SK-N-SH (cell line): ENCODE measurements around the gene ACTN4. TPM values are rescaled to one million over a fixed set of nuclear protein-coding genes. Genes with fewer than 3 reads are reported as not detected.

Source experiments
- CTCF ChIA-PET: fragments of 300-600, 350-600 bp; formaldehyde crosslinking; extraction: SDS; loops from one replicate; lab custom pipeline; 2021; lab: Yijun Ruan, JAX
- POLR2A ChIA-PET: fragments of 350-600 bp; sonication (Branson Sonifier 250); formaldehyde crosslinking; extraction: SDS; loops from one replicate; lab custom pipeline; 2020; ENCODE audit warnings: antibody characterized with exemption, inconsistent platforms; lab: Yijun Ruan, JAX
- DNase-seq: peaks from one replicate; pipeline ENCODE4 v3.0.0; 2012
- H2AFZ ChIP-seq: fragments of 200-600 bp; sonication (generic); 2 replicates; pipeline ENCODE4 v1.8.1; 2016; ENCODE audit warnings: antibody characterized with exemption, mild to moderate bottlenecking, low read depth
- H3F3A ChIP-seq: fragments of 200-600 bp; sonication (generic); replicated peaks from 2 replicates; pipeline ENCODE3; 2016; ENCODE audit warnings: antibody characterized with exemption, mild to moderate bottlenecking; ENCODE audit not compliant: insufficient read depth
- H3K27ac ChIP-seq, 2 experiments: fragments of 200-500 bp in 1 of 2; fragments of 200-600 bp in 1 of 2; sonication (Bioruptor generic) in 1 of 2; sonication (generic), shearing (Covaris generic) in 1 of 2; 2 replicates each; pipeline versions ENCODE4 v1.5.1 to v1.6.1; 2014 to 2016; ENCODE audit warnings: low read depth in 2 of 2, inconsistent platforms in 1 of 2, low read length in 1 of 2, mild to moderate bottlenecking in 1 of 2, mixed read lengths in 1 of 2
- H3K27me3 ChIP-seq: fragments of 200-600 bp; sonication (generic), shearing (Covaris generic); 2 replicates; pipeline ENCODE4 v1.6.1; 2016; ENCODE audit warnings: mixed run types; ENCODE audit not compliant: insufficient read depth
- H3K36me3 ChIP-seq, 2 experiments: fragments of 200-500 bp in 1 of 2; fragments of 200-600 bp in 1 of 2; sonication (Bioruptor generic) in 1 of 2; sonication (generic) in 1 of 2; replicated peaks in 1 of 2; 2 replicates each; pipeline versions ENCODE3 to v1.5.1; 2014 to 2016; ENCODE audit warnings: low read length in 1 of 2, mild to moderate bottlenecking in 1 of 2; ENCODE audit not compliant: insufficient read depth in 2 of 2, control insufficient read depth in 1 of 2
- H3K4me1 ChIP-seq, 2 experiments: fragments of 200-500 bp in 1 of 2; fragments of 200-600 bp in 1 of 2; sonication (Bioruptor generic) in 1 of 2; sonication (generic), shearing (Covaris generic) in 1 of 2; 2 replicates each; pipeline versions ENCODE4 v1.5.1 to v1.6.1; 2014 to 2016; ENCODE audit warnings: low read depth in 1 of 2, low read length in 1 of 2, mixed run types in 1 of 2; ENCODE audit not compliant: insufficient read depth in 2 of 2, control insufficient read depth in 1 of 2
- H3K4me2 ChIP-seq: fragments of 200-600 bp; sonication (generic), shearing (Covaris generic); 2 replicates; pipeline ENCODE4 v1.6.1; 2017; ENCODE audit warnings: mixed run types
- H3K4me3 ChIP-seq, 2 experiments: fragments of 200-500 bp in 1 of 2; fragments of 200-600 bp in 1 of 2; sonication (Bioruptor generic) in 1 of 2; sonication (generic), shearing (Covaris generic) in 1 of 2; 2 replicates each; pipeline versions ENCODE4 v1.5.1 to v1.8.1; 2014 to 2016; ENCODE audit warnings: low read depth in 2 of 2, inconsistent platforms in 1 of 2, low read length in 1 of 2, mild to moderate bottlenecking in 1 of 2, mixed read lengths in 1 of 2, moderate library complexity in 1 of 2
- H3K79me2 ChIP-seq: fragments of 200-600 bp; sonication (generic); 2 replicates; pipeline ENCODE4 v1.8.1; 2017; ENCODE audit warnings: mild to moderate bottlenecking; ENCODE audit not compliant: insufficient read depth
- H3K9ac ChIP-seq: fragments of 200-600 bp; sonication (generic); 2 replicates; pipeline ENCODE4 v1.6.1; 2017; ENCODE audit warnings: mixed run types
- H3K9me2 ChIP-seq: fragments of 200-600 bp; sonication (generic); 2 replicates; pipeline ENCODE4 v1.6.1; 2017; ENCODE audit warnings: mixed run types
- H3K9me3 ChIP-seq: fragments of 200-600 bp; sonication (generic); 2 replicates; pipeline ENCODE4 v1.6.1; 2017; ENCODE audit warnings: mixed run types, mild to moderate bottlenecking, moderate library complexity
- H4K20me1 ChIP-seq: fragments of 200-600 bp; sonication (generic); 2 replicates; pipeline ENCODE4 v1.6.1; 2017; ENCODE audit warnings: mild to moderate bottlenecking, mixed run types; ENCODE audit not compliant: insufficient read depth
- EP300 ChIP-seq, 2 experiments: IDR thresholded peaks; 2 replicates each; pipeline versions ENCODE4 v1.4.0 to v1.6.1; 2012; ENCODE audit warnings: borderline replicate concordance in 1 of 2, low read depth in 1 of 2, low read length in 1 of 2
- FOSL2 ChIP-seq: IDR thresholded peaks from 2 replicates; pipeline ENCODE4 v1.4.0; 2012; ENCODE audit warnings: low read depth, mild to moderate bottlenecking, moderate library complexity, borderline replicate concordance
- FOXM1 ChIP-seq: IDR thresholded peaks from 2 replicates; pipeline ENCODE4 v1.4.0; 2012; ENCODE audit warnings: low read depth, mild to moderate bottlenecking
- GATA2 ChIP-seq: sonication (generic); formaldehyde crosslinking; IDR thresholded peaks from 2 replicates; pipeline ENCODE4 v1.5.0; 2020; ENCODE audit warnings: mild to moderate bottlenecking, missing genetic modification reagents
- MEF2A ChIP-seq: IDR thresholded peaks from 2 replicates; pipeline ENCODE4 v1.4.0; 2012; ENCODE audit warnings: low read depth, borderline replicate concordance
- NRF1 ChIP-seq: IDR thresholded peaks from 2 replicates; pipeline ENCODE4 v1.6.1; 2012; ENCODE audit warnings: low read depth, mild to moderate bottlenecking, low read length
- RCOR1 ChIP-seq: fragments of 150-350 bp; IDR thresholded peaks from 2 replicates; pipeline ENCODE4 v1.6.1; 2017; ENCODE audit warnings: antibody characterized with exemption, low read length
- SIN3A ChIP-seq: IDR thresholded peaks from 2 replicates; pipeline ENCODE4 v1.6.1; 2012; ENCODE audit warnings: low read depth, mild to moderate bottlenecking, low read length, moderate library complexity, borderline replicate concordance
- TAF1 ChIP-seq: IDR thresholded peaks from 2 replicates; pipeline ENCODE4 v1.6.1; 2012; ENCODE audit warnings: low read depth, mild to moderate bottlenecking, low read length, moderate library complexity, borderline replicate concordance
- TCF12 ChIP-seq: IDR thresholded peaks from 2 replicates; pipeline ENCODE4 v1.4.0; 2012
- USF1 ChIP-seq: IDR thresholded peaks from 2 replicates; pipeline ENCODE4 v1.4.0; 2012; ENCODE audit warnings: low read depth, borderline replicate concordance
- ZBTB33 ChIP-seq: IDR thresholded peaks from 2 replicates; pipeline ENCODE4 v1.4.0; 2012; ENCODE audit warnings: low read depth, borderline replicate concordance
- WGBS: methylation state at CpG from one replicate; pipeline ENCODE4 v1.1.6; 2017; ENCODE audit warnings: low lambda C conversion rate; 5-methylcytosine and 5-hydroxymethylcytosine counted together
- polyA plus RNA-seq, 3 experiments: library from polyadenylated mRNA; depleted of rRNA; stranded (reverse); fragments of >200 nt; gene quantifications; 2 replicates each; pipeline ENCODE4 v1.2.3, GENCODE V29; 2012
- TF ChIP-seq, protein P1 (sequence below): IDR thresholded peaks from 2 replicates; pipeline ENCODE4 v1.6.1; 2012; ENCODE audit warnings: mild to moderate bottlenecking, low read depth, low read length, moderate library complexity

The ACTN4 gene
- polyA plus RNA-seq, 1 of the 3 experiments (the other 2 are of a cell fraction): 598 TPM

GRCh38 chr19:38617283-38617763, 30.1 kb upstream of the ACTN4 start:
- CTCF ChIA-PET: interaction anchor here (1.3 to 2.5 kb wide), 3 partner anchors 73 to 313 kb away, joined by 3 to 9 read pairs (median 9); partner anchors contain the start of genes FAM98C, MRPS12 and SARS2
- POLR2A ChIA-PET: no interaction called here
- H3K9me2 ChIP-seq: no peaks in the 10 kb centered on the region
- TF ChIP-seq GATA2 (CRISPR knock-in tag) (no peak), FOSL2 (no peak), USF1 (no peak), NRF1 (no peak), MEF2A (no peak), TCF12 (no peak), EP300 (IDR thresholded peaks at IDR 0.05; ENCODE audit: borderline replicate concordance in 1 of 2, low read depth in 1 of 2, low read length in 1 of 2) (no peak), TAF1 (no peak), SIN3A (no peak), RCOR1 (no peak), ZBTB33 (no peak), FOXM1 (no peak)
- TF ChIP-seq, protein P1, sequence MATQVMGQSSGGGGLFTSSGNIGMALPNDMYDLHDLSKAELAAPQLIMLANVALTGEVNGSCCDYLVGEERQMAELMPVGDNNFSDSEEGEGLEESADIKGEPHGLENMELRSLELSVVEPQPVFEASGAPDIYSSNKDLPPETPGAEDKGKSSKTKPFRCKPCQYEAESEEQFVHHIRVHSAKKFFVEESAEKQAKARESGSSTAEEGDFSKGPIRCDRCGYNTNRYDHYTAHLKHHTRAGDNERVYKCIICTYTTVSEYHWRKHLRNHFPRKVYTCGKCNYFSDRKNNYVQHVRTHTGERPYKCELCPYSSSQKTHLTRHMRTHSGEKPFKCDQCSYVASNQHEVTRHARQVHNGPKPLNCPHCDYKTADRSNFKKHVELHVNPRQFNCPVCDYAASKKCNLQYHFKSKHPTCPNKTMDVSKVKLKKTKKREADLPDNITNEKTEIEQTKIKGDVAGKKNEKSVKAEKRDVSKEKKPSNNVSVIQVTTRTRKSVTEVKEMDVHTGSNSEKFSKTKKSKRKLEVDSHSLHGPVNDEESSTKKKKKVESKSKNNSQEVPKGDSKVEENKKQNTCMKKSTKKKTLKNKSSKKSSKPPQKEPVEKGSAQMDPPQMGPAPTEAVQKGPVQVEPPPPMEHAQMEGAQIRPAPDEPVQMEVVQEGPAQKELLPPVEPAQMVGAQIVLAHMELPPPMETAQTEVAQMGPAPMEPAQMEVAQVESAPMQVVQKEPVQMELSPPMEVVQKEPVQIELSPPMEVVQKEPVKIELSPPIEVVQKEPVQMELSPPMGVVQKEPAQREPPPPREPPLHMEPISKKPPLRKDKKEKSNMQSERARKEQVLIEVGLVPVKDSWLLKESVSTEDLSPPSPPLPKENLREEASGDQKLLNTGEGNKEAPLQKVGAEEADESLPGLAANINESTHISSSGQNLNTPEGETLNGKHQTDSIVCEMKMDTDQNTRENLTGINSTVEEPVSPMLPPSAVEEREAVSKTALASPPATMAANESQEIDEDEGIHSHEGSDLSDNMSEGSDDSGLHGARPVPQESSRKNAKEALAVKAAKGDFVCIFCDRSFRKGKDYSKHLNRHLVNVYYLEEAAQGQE: no peak
- WGBS: 91% methylated on average over 8 of the region's 9 CpGs
- H2AFZ ChIP-seq: no peak overlapping the region
- no peak overlapping the region for H3K4me2 ChIP-seq
- peaks cover 13 to 17% of the 10 kb centered on the region in 2 experiments for H3K36me3 ChIP-seq
- H3K27me3 ChIP-seq: no peaks in the 10 kb centered on the region
- no peak overlapping the region for H3K9ac ChIP-seq
- peaks cover 0 to 18% of the 10 kb centered on the region in 2 experiments; a peak in 1 of 4 replicates for H3K4me1 ChIP-seq
- H3K4me3 ChIP-seq: no peak overlapping the region
- peaks cover 31% of the 10 kb centered on the region for H3K79me2 ChIP-seq
- no peak overlapping the region for H3K27ac ChIP-seq
- no peaks in the 10 kb centered on the region for H3F3A ChIP-seq
- DNase-seq: no peak
- no peaks in the 10 kb centered on the region for H4K20me1 ChIP-seq
- H3K9me3 ChIP-seq: no peaks in the 10 kb centered on the region
